Nucleus accumbens (tissue), 56 donors: ENCODE data around the gene PLEKHF1.
"Not testable (repeated sequence)": the region's sequence is repeated elsewhere in the genome, so short reads cannot be mapped to it uniquely, and the experiment has no call there.

ENCODE experiments used
- DNase-seq, 56 donors: peaks; one replicate each; lab custom pipeline; 2025; lab: John Stamatoyannopoulos, UW

The PLEKHF1 gene

DNA sequence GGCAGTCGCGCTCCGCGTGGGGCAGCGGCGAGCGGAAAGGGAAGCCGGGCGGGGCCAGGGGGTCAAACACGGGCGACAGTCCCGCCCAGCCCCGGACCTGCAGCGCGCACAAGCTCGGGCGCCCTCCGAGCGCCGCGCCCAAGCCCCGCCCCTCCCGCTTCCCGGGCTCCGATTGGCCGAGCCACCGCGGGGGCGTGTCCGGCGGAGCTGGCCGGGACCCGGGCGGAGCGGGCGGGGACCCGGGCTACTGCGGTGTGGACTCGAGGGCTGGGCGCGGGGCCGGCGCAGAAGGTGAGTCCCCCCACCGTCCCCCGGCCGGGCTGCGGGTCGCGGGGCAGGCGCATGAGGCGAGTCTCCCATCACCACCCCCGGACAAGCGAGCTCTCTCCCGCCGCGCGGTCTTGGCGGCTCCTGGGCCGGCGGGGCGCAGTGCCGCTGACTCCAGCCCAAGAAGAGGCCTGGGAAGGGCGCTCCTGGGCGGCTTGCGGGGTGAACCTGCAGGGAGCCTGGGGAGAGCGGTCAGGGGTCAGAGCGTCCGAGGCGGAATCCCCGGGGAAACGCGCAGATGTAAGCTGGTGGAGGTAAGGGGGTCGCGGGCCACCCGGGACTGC, at the start of gene PLEKHF1:
Gene PLEKHF1 (plus strand): TSS at position 247 of the 611 bp plus-strand sequence. CDS start 8,379 bp downstream, outside the sequence.
- peak in 53 of 56 donors; percentile 43 to 93 (median 80) for DNase-seq

GRCh38 chr19:29615891-29616425, 49.3 kb upstream of the PLEKHF1 start:
- no peak for DNase-seq

DNA sequence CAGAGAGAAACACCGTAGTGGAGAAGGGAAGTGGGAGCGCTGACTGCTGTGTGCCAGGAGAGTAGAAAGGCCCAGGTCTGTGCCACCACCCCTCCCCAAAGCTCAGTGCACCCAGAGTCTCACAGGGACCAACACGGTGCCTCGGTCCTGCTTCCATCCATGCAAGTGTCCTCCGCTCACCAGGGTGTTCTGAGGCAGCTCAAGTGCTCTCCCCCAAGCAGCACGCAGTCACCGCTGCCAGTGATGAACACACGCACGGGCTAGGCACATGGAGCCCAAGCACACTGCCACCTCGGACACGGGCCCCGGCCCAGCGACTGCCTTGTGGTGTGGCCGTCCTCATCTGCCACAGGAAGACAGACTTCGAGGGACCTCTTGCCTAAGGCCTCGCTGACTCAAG, 48.7 kb upstream of the PLEKHF1 start:
- DNase-seq: no peak

DNA sequence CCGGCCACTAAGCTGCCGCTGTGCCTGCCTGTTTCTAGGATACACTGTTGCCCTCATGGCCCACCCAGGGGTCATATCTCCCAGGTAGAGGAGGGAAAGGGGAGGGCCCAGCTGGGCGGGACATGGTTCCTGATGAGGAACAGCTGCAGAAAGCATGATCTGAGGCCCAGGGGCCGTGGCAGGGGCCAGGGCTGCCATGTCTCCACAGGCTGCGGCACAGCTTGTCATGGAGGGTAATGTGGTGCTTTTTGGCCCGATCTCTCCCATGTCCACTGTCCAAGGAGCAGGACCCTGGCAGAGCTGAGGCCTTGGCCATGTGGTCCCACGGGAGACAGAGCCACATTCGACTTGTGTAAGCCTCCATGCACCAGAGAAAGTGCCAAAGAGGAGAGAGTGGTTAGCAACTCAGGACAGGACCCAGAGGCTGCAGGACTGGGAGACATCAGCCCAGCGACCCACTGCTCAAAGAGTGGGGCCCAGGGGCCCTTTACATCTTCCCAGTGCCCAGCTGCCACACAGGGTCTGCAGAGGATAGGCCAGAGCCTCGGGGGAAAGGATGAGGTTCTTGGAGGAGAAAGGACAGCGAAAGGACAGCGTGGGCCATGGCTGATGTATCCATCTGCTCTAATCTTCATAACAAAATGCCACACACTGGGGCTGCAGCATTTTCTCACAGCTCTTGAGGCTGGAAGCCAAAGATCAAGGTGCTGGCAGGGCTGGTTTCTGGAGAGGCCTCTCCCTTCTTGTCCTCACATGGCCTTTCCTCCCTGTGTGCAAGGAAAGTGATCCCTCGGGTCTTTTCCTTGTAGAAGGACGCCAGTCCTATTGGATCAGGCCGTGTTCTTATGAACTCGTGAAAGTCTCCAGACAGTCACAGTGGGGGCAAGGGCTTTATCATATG, 47.6 kb upstream of the PLEKHF1 start:
- DNase-seq: no peak

GRCh38 chr19:29618434-29618833, 46.8 kb upstream of the PLEKHF1 start:
- no peak for DNase-seq

- DNase-seq: no peak
Observed at GRCh38 chr19:29618871-29619270, 46.4 kb upstream of the PLEKHF1 start.

DNA sequence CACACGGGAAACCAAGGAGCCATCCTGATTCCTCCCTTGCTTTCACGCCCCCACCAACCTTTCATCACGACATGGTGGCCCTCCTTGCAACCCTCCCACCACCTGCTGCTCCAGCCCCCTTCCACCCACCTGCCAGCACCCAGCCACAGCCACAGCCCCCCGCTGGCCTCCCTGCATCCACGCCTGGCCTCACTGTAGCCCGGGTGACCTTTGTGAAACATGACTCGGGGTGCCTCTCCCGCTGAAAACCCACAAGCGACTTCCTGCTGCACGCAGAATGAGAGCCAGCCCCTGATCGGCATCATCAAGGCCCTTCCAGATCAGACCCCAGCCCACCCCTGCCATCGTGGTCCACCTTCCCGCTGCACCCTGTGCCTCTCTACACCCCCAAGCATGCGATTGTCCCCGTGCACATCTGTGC, 44.3 kb upstream of the PLEKHF1 start:
- DNase-seq: no peak

DNA sequence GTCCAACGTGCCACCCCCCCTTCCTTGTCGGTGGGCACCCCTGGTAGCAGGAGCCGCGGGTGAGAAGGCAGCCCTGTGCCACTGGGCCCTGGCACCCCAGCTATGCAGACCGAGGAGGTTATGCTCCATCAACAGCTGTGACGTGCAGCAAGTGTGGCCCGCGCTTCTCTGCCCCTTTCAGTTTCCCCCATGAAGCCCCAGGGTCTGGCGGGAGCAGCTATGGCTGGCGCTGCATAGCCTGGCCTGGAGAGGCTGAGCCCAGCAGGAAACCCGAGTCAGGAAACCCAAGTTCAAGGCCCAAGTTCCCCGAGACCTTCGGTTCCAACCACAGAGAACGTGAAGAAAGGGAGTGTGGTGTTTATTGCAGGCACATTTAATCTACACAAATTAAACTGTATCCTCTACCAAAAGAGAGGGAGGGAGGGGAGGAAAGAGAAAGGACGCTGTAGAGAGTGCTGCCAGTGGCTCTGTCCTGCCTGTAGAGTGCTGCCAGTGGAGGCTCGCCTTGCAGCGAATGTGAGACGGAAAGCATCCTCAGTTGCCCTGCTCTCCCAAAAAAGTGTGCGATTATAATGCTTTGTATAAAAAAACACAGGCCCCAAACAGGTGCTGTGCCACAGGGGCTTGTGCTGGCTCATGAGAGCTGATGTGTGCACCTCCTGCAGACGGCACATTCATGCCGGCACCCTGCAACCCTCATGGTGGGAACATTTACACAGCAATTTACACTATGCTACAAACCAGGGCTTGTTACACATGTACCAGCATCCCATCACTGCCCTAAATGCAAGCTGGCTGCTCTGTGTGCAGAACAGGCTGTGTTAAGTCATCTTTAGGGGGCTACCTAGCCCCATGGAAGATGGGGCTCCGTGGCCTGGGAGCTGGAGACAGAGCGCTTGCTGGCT, 42.8 kb upstream of the PLEKHF1 start:
- DNase-seq: peak in 4 of 56 donors; percentile 8 to 16 (median 13)

DNA sequence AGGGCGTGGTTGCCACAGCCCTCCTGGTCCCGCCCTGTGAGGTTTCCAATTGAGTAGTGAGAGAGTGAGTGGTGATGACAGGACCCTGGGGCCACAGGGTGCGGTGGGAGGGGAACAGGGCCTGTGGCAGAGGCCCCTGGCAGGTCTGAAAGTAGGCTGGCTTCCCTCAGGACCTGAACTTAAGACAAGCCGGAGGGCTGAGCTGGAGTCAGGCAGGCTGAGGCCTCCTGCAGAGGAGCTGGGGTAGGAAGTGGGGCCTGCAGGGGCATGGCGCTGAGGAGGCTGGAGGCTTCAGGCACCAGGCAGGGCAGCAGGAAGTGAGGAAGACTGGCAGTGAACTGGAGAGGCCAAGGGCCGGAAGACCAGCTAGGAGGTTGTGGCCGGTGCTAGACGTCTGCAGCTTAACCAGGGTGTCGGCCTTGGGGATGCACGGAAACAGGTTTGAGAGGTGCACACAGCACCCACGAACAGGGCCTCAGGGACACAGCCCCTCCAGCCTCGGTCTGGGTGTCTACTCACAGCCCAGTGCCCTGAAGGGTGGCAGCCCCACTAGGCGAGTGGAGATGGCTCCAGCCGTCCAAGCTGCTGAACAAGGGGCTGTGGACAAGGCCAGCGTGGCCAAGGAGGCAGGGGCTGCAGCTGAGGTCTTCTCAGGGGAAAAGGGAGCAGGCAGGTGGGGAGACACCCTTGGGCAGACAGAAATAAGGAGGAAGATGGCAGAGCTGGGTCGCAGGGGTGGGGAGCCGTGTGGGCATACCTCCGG, 41.4 kb upstream of the PLEKHF1 start:
- DNase-seq: no peak

- no peak for DNase-seq
Observed at GRCh38 chr19:29624489-29625185, 40.6 kb upstream of the PLEKHF1 start.

GRCh38 chr19:29625186-29625651, 40.0 kb upstream of the PLEKHF1 start:
- DNase-seq: no peak

DNA sequence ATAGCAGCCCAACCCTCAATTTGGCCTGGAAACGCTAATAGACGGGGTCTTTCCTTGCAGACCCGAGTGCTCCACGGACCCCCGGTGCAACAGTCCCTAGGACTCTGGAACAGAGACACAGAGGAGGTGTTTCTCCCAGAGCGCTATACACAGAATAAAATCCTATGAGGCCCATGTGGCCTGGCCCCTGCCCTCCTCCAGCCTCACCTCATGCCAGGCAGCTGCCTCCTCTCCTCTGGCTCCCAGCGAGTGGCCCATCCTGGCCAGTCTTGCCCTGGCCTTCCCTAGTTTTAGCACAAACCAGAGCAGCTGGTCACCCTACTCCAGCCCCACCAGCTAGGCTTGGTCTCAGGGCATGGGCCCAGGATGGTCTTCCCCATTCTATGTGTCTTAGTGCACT, 38.9 kb upstream of the PLEKHF1 start:
- no peak for DNase-seq

GRCh38 chr19:29626832-29627231, 38.4 kb upstream of the PLEKHF1 start:
- DNase-seq: not testable (repeated sequence)

- DNase-seq: no peak
Observed at GRCh38 chr19:29628661-29629385, 36.4 kb upstream of the PLEKHF1 start.

- DNase-seq: no peak
Observed at GRCh38 chr19:29629836-29630534, 35.3 kb upstream of the PLEKHF1 start.

DNA sequence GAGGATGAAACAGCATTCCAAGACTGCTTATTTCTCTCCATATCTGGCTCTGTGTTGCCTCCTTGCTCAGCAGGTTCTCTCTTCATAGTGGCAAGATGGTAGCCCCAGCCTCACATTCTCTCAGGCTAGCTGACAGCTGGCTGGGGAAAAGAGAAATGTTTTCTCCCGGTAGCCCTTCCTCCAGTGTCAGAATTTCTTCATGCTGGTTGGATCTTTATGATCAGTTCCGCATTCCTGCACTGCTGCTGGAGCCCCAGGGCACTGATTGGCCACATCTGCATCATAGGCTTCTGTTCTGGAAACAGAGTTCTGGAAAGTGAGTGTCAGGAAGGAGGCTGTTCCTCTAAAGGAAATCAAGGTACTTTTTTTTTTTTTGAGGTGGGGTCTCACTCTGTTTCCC, 34.6 kb upstream of the PLEKHF1 start:
- DNase-seq: no peak

DNA sequence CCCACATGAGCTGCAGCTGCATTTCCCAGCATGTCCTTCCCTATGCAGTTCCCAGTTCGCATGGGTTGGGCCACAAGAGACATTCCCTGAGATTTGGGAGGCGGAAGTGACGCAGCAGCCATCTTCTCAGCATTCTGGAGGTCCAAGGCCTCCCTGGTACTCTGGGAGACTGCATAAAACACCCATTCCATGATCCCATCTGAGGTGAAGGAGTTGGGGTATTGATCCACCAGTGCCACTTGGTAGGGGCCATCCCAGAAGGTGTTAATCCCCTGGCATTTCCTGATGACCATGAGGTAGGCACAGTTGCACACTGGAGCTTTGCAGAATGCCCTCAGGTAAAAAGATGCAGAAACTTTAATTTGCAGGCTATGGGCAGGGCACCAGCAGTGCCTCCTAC, 33.8 kb upstream of the PLEKHF1 start:
- no peak for DNase-seq

DNA sequence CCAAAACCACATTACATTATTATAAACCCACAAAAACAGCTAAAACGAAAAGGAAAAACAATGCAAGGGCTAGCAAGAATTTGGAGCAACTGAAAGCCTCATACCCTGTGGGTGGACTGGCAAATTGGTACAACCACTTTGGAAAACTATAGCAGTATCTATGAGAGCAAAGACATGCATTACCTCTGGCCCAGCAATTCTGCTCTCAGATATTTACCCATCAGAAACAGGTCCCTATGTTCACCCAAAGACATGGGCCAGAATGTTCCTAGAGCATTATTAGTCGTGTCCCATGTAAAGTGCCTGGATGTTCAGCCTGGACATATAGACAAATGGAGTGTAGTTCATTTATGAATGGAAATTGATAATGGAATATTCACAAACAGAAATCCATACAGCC, 31.3 kb upstream of the PLEKHF1 start:
- DNase-seq: no peak
